ENCODE data around the gene TEAD1. TPM values are rescaled to one million over a fixed set of nuclear protein-coding genes. Genes with fewer than 3 reads are reported as not detected.

TEAD1 gene
- total RNA-seq, 1 experiment from 2014 or later, result 106 TPM

DNA sequence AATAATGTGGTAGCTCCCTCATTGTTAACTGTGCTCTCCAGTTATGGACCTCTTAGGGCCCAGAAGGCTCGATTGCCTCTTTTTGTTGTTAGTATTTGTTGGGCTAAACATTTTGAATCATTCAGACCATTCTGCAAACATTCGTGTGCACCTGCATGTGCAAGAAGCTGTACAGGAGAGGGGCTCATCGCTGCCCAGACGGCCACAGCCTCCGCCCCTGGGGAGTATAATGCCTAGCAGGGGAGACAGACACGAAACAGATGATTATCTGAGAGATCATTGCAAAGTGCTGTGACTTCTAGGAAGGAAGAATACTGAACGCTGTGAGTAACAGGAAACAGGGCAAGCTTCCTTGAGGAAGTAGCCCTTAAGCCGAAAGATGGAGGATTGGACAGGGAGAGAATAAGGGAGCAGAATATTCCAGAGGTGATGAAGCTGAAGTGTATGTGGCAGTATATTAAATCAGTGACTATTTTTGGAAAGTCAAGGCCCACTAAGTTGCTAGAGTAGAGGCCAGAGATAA is 211.6 kb downstream of the TEAD1 start:
- Histone ChIP-seq H3K9me2 (ENCODE audit: insufficient read depth) (no peaks in the 10 kb centered on the region), H3K4me3 (no peak overlapping the region), H3F3A (ENCODE audit: insufficient read depth, low read depth) (peaks cover 4% of the 10 kb centered on the region; the same call in 1 of the 2 replicates), H3K79me2 (ENCODE audit: low read depth) (no peaks in the 10 kb centered on the region), H2AFZ (no peak overlapping the region), H3K4me2 (no peak overlapping the region), H3K4me1 (replicated peaks; ENCODE audit: insufficient read depth) (no peaks in the 10 kb centered on the region; the same call in 1 of the 2 replicates), H4K20me1 (ENCODE audit: insufficient read depth) (no peaks in the 10 kb centered on the region), H3K36me3 (ENCODE audit: low read depth) (no peaks in the 10 kb centered on the region), H3K27ac (no peak overlapping the region), H3K9me3 (ENCODE audit: insufficient read depth, low read depth) (no peaks in the 10 kb centered on the region), H3K27me3 (ENCODE audit: insufficient read depth, low read depth) (no peaks in the 10 kb centered on the region)
- BruUV-seq (replicated peaks), result no TSS peak
- no peak for DNase-seq
- ChIA-PET CTCF (interaction anchor here (0.6 kb wide), 1 partner anchor 58 kb away, joined by 7 read pairs; no protein-coding TSS in a partner anchor), POLR2A (ENCODE audit: unreplicated experiment) (no interaction called here)
- TF ChIP-seq, protein P1, sequence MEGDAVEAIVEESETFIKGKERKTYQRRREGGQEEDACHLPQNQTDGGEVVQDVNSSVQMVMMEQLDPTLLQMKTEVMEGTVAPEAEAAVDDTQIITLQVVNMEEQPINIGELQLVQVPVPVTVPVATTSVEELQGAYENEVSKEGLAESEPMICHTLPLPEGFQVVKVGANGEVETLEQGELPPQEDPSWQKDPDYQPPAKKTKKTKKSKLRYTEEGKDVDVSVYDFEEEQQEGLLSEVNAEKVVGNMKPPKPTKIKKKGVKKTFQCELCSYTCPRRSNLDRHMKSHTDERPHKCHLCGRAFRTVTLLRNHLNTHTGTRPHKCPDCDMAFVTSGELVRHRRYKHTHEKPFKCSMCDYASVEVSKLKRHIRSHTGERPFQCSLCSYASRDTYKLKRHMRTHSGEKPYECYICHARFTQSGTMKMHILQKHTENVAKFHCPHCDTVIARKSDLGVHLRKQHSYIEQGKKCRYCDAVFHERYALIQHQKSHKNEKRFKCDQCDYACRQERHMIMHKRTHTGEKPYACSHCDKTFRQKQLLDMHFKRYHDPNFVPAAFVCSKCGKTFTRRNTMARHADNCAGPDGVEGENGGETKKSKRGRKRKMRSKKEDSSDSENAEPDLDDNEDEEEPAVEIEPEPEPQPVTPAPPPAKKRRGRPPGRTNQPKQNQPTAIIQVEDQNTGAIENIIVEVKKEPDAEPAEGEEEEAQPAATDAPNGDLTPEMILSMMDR (conservative IDR thresholded peaks at IDR 0.05), result no peak
- TF ChIP-seq EZH2 (IDR thresholded peaks at IDR 0.05; ENCODE audit: low read depth), result no peak
- intact Hi-C loops (cut with micrococcal nuclease; ENCODE audit: unreplicated experiment), result loop anchor here (5.0 kb wide), 2 partner anchors 73 to 163 kb away; no protein-coding TSS in a partner anchor

DNA sequence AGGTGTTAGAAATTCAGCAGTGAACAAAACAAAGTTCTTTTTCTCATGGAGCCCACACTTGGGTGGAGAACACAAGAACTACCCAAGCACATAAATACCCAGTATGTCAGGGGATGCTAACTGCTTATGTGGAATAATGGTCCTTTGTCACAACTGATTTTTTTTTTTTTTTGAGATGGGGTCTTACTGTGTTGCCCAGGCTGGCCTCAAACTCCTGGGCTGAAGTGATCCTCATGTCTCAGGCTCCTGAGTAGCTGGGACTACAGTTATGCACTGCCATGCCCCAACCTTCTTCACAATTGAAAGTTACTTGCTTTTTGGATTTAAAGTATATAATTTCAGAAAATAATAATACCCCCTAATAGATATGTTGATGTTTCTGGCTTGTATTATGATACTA is 212.3 kb downstream of the TEAD1 start:
- H3K27me3 ChIP-seq (ENCODE audit: insufficient read depth, low read depth), result no peaks in the 10 kb centered on the region
- H3K9me3 ChIP-seq (ENCODE audit: insufficient read depth, low read depth), result no peaks in the 10 kb centered on the region
- no peaks in the 10 kb centered on the region for H4K20me1 ChIP-seq (ENCODE audit: insufficient read depth)
- H3K27ac ChIP-seq, result no peak overlapping the region
- no peak overlapping the region for H3K4me3 ChIP-seq
- no peaks in the 10 kb centered on the region; the same call in 1 of the 2 replicates for H3K4me1 ChIP-seq (replicated peaks; ENCODE audit: insufficient read depth)
- no peaks in the 10 kb centered on the region for H3K79me2 ChIP-seq (ENCODE audit: low read depth)
- H3K36me3 ChIP-seq (ENCODE audit: low read depth), result no peaks in the 10 kb centered on the region
- no peaks in the 10 kb centered on the region for H3K9me2 ChIP-seq (ENCODE audit: insufficient read depth)
- no peak overlapping the region for H2AFZ ChIP-seq
- ChIA-PET POLR2A (ENCODE audit: unreplicated experiment) (no interaction called here), CTCF (no interaction called here)
- H3F3A ChIP-seq (ENCODE audit: insufficient read depth, low read depth), result peaks cover 4% of the 10 kb centered on the region; the same call in 1 of the 2 replicates
- no peak for DNase-seq
- intact Hi-C loops (cut with micrococcal nuclease; ENCODE audit: unreplicated experiment), result loop anchor here (5.0 kb wide), 2 partner anchors 74 to 164 kb away; no protein-coding TSS in a partner anchor
- BruUV-seq (replicated peaks), result no TSS peak
- no peak overlapping the region for H3K4me2 ChIP-seq
- TF ChIP-seq, protein P1 (conservative IDR thresholded peaks at IDR 0.05), result no peak
- no peak for TF ChIP-seq EZH2 (IDR thresholded peaks at IDR 0.05; ENCODE audit: low read depth)

DNA sequence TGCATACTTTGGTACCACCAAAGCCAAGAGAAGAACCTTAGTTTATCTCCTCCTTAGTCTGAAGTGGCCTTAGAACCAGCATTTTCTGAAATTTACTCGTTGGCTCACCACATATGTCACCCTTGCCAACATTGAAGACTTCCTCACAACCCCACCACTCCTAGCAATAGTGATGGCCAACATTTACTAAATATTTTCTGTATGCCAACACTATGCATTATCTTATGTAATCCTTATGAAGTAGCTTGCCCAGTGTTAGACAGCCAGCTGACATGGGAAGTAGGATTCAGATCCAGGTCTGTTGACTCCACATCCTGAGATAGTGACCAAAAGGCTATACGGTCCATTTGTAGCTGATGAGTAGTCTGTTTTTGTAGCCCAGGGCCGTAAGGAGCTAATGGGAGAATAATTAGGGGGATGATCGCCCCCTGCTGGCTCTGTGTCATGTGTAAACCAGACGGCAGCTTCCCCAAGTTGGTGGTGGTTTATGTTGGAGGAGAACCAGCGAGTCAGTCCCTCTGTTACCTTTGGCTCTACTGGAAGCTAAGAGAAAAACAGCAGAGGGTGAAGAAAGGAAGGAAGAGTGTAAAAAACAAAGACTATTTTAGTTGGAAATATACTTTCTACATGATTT is 214.4 kb downstream of the TEAD1 start:
- H3K36me3 ChIP-seq (ENCODE audit: low read depth), result no peaks in the 10 kb centered on the region
- no peaks in the 10 kb centered on the region for H3K27me3 ChIP-seq (ENCODE audit: insufficient read depth, low read depth)
- H3K9me3 ChIP-seq (ENCODE audit: insufficient read depth, low read depth), result no peaks in the 10 kb centered on the region
- H2AFZ ChIP-seq, result no peak overlapping the region
- no peaks in the 10 kb centered on the region; the same call in 1 of the 2 replicates for H3K4me1 ChIP-seq (replicated peaks; ENCODE audit: insufficient read depth)
- H3K4me2 ChIP-seq, result no peak overlapping the region
- no peak overlapping the region for H3K27ac ChIP-seq
- H3F3A ChIP-seq (ENCODE audit: insufficient read depth, low read depth), result peaks cover 4% of the 10 kb centered on the region; the same call in 1 of the 2 replicates
- intact Hi-C loops (cut with micrococcal nuclease; ENCODE audit: unreplicated experiment), result loop anchor here (2.0 to 5.0 kb wide), 3 partner anchors 76 to 212 kb away; no protein-coding TSS in a partner anchor
- H3K79me2 ChIP-seq (ENCODE audit: low read depth), result no peaks in the 10 kb centered on the region
- H4K20me1 ChIP-seq (ENCODE audit: insufficient read depth), result no peaks in the 10 kb centered on the region
- DNase-seq, result peak; percentile 41 to 60
- POLR2A ChIA-PET (ENCODE audit: unreplicated experiment), result interaction anchor here (0.6 kb wide), 1 partner anchor 231 kb away, joined by 3 read pairs; no protein-coding TSS in a partner anchor
- TF ChIP-seq EZH2 (IDR thresholded peaks at IDR 0.05; ENCODE audit: low read depth), result no peak
- TF ChIP-seq, protein P1 (conservative IDR thresholded peaks at IDR 0.05), result peak; percentile 76
- H3K9me2 ChIP-seq (ENCODE audit: insufficient read depth), result no peaks in the 10 kb centered on the region
- no TSS peak for BruUV-seq (replicated peaks)
- CTCF ChIA-PET, result interaction anchor here (0.6 to 0.7 kb wide), 3 partner anchors 60 to 557 kb away, joined by 3 to 10 read pairs (median 4); no protein-coding TSS in a partner anchor
- H3K4me3 ChIP-seq, result no peak overlapping the region
